Cardiac muscle cell (in vitro differentiated cells and primary cell): ENCODE measurements around the gene IL1RAPL2. TPM values are rescaled to one million over a fixed set of nuclear protein-coding genes. Genes with fewer than 3 reads are reported as not detected.

Experiments used
- DNase-seq, 2 donors: peaks; one replicate each; pipeline versions ENCODE4 v3.0.0 to v3.0.0-alpha.2; 2010 to 2017; ENCODE audit warnings: low read depth in 1 of 2, low spot score in 1 of 2
- H3K27ac ChIP-seq: fragments of 200-600 bp; sonication (generic); 2 replicates; pipeline ENCODE4 v1.5.1; 2016
- H3K27me3 ChIP-seq: fragments of 200-600 bp; sonication (generic); 2 replicates; pipeline ENCODE4 v1.6.0; 2016; ENCODE audit warnings: control low read depth
- H3K36me3 ChIP-seq: fragments of 200-600 bp; sonication (generic); 2 replicates; pipeline ENCODE4 v1.5.1; 2016; ENCODE audit warnings: control low read depth
- H3K4me1 ChIP-seq: fragments of 200-600 bp; sonication (generic); 2 replicates; pipeline ENCODE4 v1.8.1; 2017; ENCODE audit warnings: low read depth, mild to moderate bottlenecking, mixed run types
- H3K4me3 ChIP-seq: fragments of 200-600 bp; sonication (generic); 2 replicates; pipeline ENCODE4 v1.5.1; 2016; ENCODE audit warnings: mild to moderate bottlenecking
- H3K9me3 ChIP-seq: fragments of 200-600 bp; sonication (generic); 2 replicates; pipeline ENCODE4 v1.5.1; 2017; ENCODE audit warnings: low read depth, mild to moderate bottlenecking, control low read depth
- polyA plus RNA-seq: library from polyadenylated mRNA; unstranded; fragments of >200 nt; fragmentation: Nextera tagmentation; extraction: Ambion mirVana; gene quantifications from 2 replicates; pipeline ENCODE4 v1.2.1, GENCODE V29; 2016
- total RNA-seq: library from RNA; depleted of rRNA; stranded (reverse); fragments of >200 nt; gene quantifications from 2 replicates; pipeline ENCODE4 v1.2.3, GENCODE V29; 2016
- TF ChIP-seq, protein P1 (sequence below): IDR thresholded peaks from 2 replicates; pipeline ENCODE4 v1.5.1; 2012; ENCODE audit warnings: low read depth, mild to moderate bottlenecking, low read length

IL1RAPL2 gene
- total and polyA plus RNA-seq, 2 experiments from 2014 or later, result not detected

DNA sequence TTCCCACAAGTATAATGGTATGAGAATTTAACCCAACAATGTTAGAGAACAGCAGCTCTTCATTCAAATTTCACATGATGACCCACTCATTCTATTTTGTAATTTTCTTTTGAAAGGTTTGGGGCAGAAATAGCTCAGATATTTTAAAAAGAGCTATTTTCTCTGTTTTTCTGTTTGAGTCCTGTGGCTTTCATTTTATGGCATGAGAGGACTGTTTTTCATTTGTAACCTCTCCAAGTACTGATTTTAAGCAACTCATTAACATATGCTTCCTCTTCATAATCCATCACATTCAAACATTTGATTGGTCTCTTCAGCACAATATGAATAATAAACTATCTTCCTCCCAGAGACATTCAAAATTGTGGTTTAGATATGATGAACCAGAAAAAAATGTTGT, 783.5 kb downstream of the IL1RAPL2 start:
- no peak overlapping the region for H3K4me3 ChIP-seq
- no peaks in the 10 kb centered on the region for H3K4me1 ChIP-seq
- H3K27me3 ChIP-seq, result no peaks in the 10 kb centered on the region
- no peak overlapping the region for H3K27ac ChIP-seq
- TF ChIP-seq, protein P1, sequence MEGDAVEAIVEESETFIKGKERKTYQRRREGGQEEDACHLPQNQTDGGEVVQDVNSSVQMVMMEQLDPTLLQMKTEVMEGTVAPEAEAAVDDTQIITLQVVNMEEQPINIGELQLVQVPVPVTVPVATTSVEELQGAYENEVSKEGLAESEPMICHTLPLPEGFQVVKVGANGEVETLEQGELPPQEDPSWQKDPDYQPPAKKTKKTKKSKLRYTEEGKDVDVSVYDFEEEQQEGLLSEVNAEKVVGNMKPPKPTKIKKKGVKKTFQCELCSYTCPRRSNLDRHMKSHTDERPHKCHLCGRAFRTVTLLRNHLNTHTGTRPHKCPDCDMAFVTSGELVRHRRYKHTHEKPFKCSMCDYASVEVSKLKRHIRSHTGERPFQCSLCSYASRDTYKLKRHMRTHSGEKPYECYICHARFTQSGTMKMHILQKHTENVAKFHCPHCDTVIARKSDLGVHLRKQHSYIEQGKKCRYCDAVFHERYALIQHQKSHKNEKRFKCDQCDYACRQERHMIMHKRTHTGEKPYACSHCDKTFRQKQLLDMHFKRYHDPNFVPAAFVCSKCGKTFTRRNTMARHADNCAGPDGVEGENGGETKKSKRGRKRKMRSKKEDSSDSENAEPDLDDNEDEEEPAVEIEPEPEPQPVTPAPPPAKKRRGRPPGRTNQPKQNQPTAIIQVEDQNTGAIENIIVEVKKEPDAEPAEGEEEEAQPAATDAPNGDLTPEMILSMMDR, result no peak
- H3K36me3 ChIP-seq, result no peaks in the 10 kb centered on the region
- DNase-seq, result no peak
- no peaks in the 10 kb centered on the region for H3K9me3 ChIP-seq

DNA sequence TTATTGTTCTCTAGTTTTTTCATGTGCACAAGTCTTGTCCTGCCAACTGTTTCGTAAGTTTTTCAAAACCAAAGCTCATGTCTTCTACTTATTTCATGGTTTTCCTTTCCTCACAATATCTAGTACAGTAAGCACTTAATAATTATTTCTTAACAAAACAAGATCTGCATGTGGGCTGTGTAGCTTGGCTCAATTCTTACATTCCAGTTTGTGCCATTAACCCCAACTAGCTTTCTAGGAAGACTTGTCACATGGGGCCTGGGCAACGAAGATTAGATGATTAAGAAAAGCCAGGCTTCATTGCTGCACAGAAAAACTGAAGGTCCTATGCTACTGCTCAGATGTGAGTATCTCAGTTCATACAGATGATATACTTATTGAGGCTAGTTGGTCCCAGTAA, 809.8 kb downstream of the IL1RAPL2 start:
- Histone ChIP-seq H3K27ac (no peak overlapping the region), H3K4me1 (no peaks in the 10 kb centered on the region), H3K4me3 (no peak overlapping the region), H3K9me3 (no peaks in the 10 kb centered on the region), H3K27me3 (no peaks in the 10 kb centered on the region), H3K36me3 (no peaks in the 10 kb centered on the region)
- peak in 1 of 2 donors; percentile 77 for DNase-seq
- TF ChIP-seq, protein P1, result no peak

DNA sequence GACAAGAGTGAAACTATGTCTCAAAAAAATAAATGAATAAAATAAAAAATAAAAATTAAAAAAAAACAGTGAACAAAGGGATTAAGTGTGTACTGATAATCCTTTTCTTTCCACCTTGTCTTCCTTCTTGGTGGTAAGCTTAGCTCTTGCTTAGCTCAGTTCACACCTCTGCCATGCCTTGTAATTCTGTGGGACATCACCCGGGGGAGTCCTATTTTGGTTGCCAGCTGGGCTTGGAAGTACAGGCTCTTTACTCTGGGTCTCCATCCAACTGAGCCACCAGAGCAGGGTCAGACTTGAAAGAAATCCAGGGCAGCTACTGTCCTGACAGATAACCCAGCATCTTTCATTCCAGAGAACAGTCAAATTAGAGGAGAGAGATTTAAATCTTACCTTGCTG, 858.7 kb downstream of the IL1RAPL2 start:
- Histone ChIP-seq H3K27me3 (no peaks in the 10 kb centered on the region), H3K36me3 (no peaks in the 10 kb centered on the region), H3K9me3 (no peaks in the 10 kb centered on the region), H3K27ac (no peak overlapping the region), H3K4me1 (no peaks in the 10 kb centered on the region), H3K4me3 (no peak overlapping the region)
- TF ChIP-seq, protein P1, result no peak
- no peak for DNase-seq

DNA sequence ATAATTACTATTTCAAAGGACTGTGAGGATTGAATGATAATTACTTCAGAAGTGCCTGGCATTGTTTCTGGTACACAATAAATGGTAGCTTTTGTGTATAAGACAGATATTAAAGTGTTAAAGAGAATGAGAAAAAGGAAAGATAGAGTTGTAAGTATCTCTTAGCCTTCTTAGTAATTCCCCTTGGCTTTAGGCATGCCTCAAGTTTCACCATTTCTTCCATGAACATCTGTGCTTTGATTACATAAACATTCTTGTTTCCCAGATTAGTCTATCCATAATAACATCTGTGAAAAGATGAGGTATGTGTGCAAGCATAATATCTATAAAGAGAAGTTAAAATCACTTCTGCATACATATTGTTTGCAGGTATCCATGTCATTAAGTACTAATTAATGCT, 885.4 kb downstream of the IL1RAPL2 start:
- no peaks in the 10 kb centered on the region for H3K27me3 ChIP-seq
- H3K4me3 ChIP-seq, result no peak overlapping the region
- no peaks in the 10 kb centered on the region for H3K36me3 ChIP-seq
- H3K27ac ChIP-seq, result no peak overlapping the region
- no peak for DNase-seq
- no peaks in the 10 kb centered on the region for H3K4me1 ChIP-seq
- TF ChIP-seq, protein P1, result no peak
- no peaks in the 10 kb centered on the region for H3K9me3 ChIP-seq

DNA sequence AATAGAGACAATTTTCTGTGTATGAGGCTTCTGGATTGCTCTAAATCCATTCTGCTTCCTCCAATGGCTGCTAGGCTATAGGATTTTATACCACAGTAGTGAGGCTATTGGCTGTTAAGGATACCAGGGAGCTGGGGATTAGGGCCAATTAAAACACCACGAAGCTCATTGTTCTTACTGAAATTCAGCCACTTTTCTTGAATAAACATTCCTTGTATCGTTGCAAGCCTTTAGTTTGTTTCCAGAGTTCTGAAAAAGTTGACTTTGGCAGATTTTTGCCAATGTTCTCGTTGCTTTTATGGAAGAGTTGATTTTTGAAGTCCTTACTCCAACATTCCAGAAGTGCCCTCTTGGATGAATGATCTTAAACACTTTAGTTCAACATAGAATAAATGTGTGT, 892.8 kb downstream of the IL1RAPL2 start:
- H3K9me3 ChIP-seq, result no peaks in the 10 kb centered on the region
- H3K27ac ChIP-seq, result no peak overlapping the region
- H3K36me3 ChIP-seq, result no peaks in the 10 kb centered on the region
- DNase-seq, result no peak
- H3K4me3 ChIP-seq, result no peak overlapping the region
- no peaks in the 10 kb centered on the region for H3K4me1 ChIP-seq
- TF ChIP-seq, protein P1, result no peak
- H3K27me3 ChIP-seq, result no peaks in the 10 kb centered on the region

DNA sequence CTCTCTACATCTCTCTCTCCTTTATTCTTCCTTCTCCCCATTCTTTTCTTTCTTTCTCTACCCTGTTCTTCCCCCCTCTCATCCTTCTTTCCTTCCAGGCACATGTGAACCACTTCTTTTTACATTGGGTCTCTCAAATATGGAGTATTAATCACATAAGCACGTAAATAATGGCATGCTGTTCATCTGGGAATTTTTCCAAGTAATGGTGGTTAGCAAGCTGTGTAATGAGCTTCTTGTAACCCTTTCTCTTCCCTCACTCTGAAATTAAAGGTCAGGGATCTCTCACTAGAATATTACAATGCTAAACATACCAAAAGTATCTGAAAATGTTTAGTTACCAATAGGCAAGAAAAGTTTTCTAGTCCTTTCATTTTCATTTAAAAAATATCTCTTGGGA, 894.4 kb downstream of the IL1RAPL2 start:
- Histone ChIP-seq H3K4me1 (no peaks in the 10 kb centered on the region), H3K27me3 (no peaks in the 10 kb centered on the region), H3K36me3 (no peaks in the 10 kb centered on the region), H3K27ac (no peak overlapping the region), H3K4me3 (no peak overlapping the region), H3K9me3 (no peaks in the 10 kb centered on the region)
- peak in 1 of 2 donors; percentile 78 for DNase-seq
- TF ChIP-seq, protein P1, result no peak
